HUES48 (cell line): ENCODE data around the gene BSG.
"Not testable (repeated sequence)": the region's sequence is repeated elsewhere in the genome, so short reads cannot be mapped to it uniquely, and the experiment has no call there.

Experiments used
- H3K27ac ChIP-seq: one replicate; pipeline ENCODE4 v1.7.0; 2013; ENCODE audit warnings: low read depth, low read length, inconsistent platforms
- H3K27me3 ChIP-seq: 2 replicates; pipeline ENCODE4 v1.6.1; 2013; ENCODE audit warnings: mild to moderate bottlenecking, low read length; ENCODE audit not compliant: control insufficient read depth, insufficient read depth
- H3K36me3 ChIP-seq: 2 replicates; pipeline ENCODE4 v1.6.1; 2013; ENCODE audit warnings: low read length; ENCODE audit not compliant: control insufficient read depth, insufficient read depth
- H3K4me1 ChIP-seq: 2 replicates; pipeline ENCODE4 v1.6.1; 2013; ENCODE audit warnings: mild to moderate bottlenecking, low read length; ENCODE audit not compliant: control insufficient read depth, insufficient read depth
- H3K4me3 ChIP-seq: 2 replicates; pipeline ENCODE4 v1.5.1; 2013; ENCODE audit warnings: mild to moderate bottlenecking, low read depth, low read length
- H3K9ac ChIP-seq: 2 replicates; pipeline ENCODE4 v1.6.1; 2013; ENCODE audit warnings: mild to moderate bottlenecking, low read depth, low read length, moderate library complexity
- H3K9me3 ChIP-seq: 2 replicates; pipeline ENCODE4 v1.6.1; 2013; ENCODE audit warnings: low read length; ENCODE audit not compliant: control insufficient read depth, insufficient read depth

Gene BSG

GRCh38 chr19:620166-620862 is 47.9 kb downstream of the BSG start:
- Histone ChIP-seq H3K36me3 (peaks cover 63% of the 10 kb centered on the region), H3K4me3 (no peak overlapping the region), H3K27ac (no peak overlapping the region), H3K9ac (no peak overlapping the region), H3K9me3 (no peaks in the 10 kb centered on the region), H3K4me1 (no peaks in the 10 kb centered on the region), H3K27me3 (no peaks in the 10 kb centered on the region)

DNA sequence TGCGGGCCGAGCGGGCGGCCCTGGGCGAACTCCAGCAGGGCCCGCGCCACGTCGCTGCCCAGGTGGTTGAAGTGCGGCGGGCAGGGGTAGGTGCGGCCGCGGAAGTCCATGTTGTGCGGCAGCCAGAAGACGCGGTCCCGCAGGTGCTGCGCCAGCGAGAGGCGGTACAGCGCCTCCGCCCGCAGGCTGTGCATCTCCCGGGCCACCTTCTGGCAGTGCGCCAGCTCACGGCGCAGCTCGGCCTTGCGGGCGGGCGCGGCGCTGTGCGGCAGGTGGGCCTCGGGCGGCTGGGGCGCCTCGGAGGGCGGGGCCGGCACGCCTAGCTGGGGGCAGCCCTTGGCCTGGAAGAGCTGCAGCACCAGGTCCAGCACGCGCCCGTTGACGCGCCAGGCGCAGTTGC is 48.8 kb downstream of the BSG start:
- H3K36me3 ChIP-seq: peaks cover 69% of the 10 kb centered on the region

DNA sequence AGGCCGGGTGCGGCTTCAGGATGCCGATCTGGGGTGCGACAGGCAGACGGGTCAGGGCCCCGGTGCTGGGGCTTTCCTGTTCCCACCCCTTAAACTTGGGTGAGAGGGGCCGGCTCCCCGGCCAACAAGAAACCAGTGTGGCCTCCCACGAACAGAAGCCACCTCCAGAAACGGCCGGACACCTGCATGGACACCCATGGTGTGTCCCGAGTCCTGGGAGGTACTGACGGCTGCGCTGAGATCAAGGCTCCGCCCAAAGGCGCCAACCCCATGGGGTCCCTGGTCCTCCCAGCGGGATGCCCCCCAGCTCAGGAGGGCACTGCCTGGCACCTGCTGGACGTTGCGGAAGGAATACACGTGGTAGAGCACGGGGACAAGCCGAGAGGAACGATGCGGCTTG is 49.4 kb downstream of the BSG start:
- Histone ChIP-seq H3K9me3 (no peaks in the 10 kb centered on the region), H3K4me3 (no peak overlapping the region), H3K27ac (no peak overlapping the region), H3K36me3 (peaks cover 72% of the 10 kb centered on the region), H3K4me1 (no peaks in the 10 kb centered on the region), H3K27me3 (no peaks in the 10 kb centered on the region), H3K9ac (no peak overlapping the region)

More for the DNA sequence above, 48.8 kb downstream of the BSG start:
- H3K27ac ChIP-seq, H3K4me1 ChIP-seq, H3K9me3 ChIP-seq, H3K27me3 ChIP-seq, H3K9ac ChIP-seq, H3K4me3 ChIP-seq: not testable (repeated sequence)

DNA sequence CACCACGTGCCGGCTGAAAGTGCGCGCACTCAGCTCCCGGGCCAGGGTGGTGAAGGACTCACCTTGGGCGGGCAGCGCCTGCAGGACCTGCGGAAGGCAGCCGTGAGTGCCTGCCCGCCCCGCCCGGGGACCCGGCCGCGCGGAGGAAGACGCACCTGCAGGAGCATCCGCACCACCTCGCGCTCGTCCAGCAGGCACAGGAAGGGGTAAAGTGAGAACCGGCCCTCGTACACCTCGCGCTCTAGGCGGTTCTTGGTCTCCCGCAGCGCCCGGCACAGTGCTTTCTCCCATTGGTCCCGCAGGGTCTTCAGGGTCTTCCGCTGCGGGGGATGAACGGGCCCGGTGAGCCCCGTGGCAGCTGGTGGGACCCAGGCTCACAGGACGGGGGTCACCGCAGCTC is 50.3 kb downstream of the BSG start:
- Histone ChIP-seq H3K27me3 (no peaks in the 10 kb centered on the region), H3K9ac (no peak overlapping the region), H3K9me3 (no peaks in the 10 kb centered on the region), H3K27ac (no peak overlapping the region), H3K4me1 (no peaks in the 10 kb centered on the region), H3K36me3 (peaks cover 76% of the 10 kb centered on the region), H3K4me3 (no peak overlapping the region)

DNA sequence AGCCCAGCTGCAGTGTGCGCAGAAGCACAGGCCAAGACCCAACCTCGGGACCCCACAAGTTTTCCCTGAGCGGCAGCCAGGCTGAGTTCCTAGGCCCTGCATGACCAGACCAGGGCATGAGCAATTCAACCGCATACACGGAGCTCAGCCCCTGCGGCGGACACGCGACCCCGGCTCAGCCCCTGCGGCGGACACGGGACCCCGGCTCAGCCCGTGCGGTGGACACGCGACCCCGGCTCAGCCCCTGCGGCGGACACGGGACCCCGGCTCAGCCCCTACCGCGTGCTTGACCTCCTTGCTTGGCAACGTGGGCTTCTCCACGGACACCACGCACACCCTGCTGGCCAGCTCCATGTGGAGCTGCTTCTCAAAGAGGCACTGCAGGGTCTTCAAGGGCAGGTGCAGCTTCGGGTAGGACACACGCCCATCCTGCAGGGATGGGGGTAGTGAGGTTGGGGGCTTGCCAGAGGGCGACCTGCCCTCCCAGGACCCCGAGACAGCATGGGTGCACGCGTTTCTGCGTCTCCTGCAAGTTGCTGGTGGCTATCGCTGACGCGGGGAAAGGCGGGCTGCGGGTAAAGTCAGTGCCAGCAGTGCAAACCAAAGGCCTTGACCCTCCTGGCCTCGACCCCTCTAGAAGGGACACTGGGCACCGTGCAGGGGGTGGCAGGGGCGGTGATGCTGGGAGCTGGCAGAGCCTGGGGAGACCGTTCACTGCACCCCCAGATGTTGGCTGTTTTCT is 51.0 kb downstream of the BSG start:
- H3K27me3 ChIP-seq: no peaks in the 10 kb centered on the region
- H3K36me3 ChIP-seq: peaks cover 76% of the 10 kb centered on the region
- no peak overlapping the region for H3K4me3 ChIP-seq
- H3K9me3 ChIP-seq: no peaks in the 10 kb centered on the region
- H3K4me1 ChIP-seq: no peaks in the 10 kb centered on the region
- no peak overlapping the region for H3K27ac ChIP-seq
- no peak overlapping the region for H3K9ac ChIP-seq

- H3K36me3 ChIP-seq: peaks cover 77% of the 10 kb centered on the region
- no peak overlapping the region for H3K4me3 ChIP-seq
- no peaks in the 10 kb centered on the region for H3K9me3 ChIP-seq
- no peak overlapping the region for H3K9ac ChIP-seq
- H3K27me3 ChIP-seq: no peaks in the 10 kb centered on the region
- no peak overlapping the region for H3K27ac ChIP-seq
- H3K4me1 ChIP-seq: no peaks in the 10 kb centered on the region
Measured at GRCh38 chr19:623974-624373, 51.6 kb downstream of the BSG start.

DNA sequence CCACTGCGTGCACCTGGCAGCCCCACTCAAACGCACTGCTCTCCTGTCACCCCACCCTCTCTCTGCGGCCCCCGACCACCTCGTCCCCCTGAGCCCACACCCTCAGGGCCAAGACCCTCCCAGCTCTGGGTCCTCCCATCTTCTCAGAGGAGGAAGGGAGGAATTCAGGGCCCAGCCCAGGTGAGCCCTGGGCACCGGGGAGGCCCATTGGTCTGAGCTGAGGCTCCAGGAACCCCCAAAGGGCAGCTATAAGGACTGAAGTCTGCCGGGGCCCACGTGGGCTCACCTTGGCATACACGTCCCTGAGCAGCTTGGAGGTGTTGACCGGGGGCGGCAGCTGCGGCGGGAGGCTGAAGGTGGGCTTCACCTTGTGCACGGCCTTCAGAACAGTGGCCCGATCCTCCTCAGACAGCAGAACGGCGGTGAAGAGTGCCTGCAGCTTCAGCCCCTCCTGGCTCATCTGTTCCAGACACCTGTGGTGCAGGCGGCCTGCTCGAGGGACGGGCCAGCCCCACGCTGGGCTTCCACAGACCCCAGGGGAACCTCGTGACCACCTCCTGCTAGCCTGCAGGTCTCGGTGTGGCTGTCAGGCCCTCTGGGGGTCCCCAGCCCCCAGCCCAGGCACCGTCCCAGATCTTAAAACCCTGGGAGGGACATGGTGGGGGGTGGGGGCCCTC is 52.2 kb downstream of the BSG start:
- Histone ChIP-seq H3K4me3 (no peak overlapping the region), H3K4me1 (no peaks in the 10 kb centered on the region), H3K9ac (no peak overlapping the region), H3K27me3 (no peaks in the 10 kb centered on the region), H3K9me3 (no peaks in the 10 kb centered on the region), H3K27ac (no peak overlapping the region), H3K36me3 (peaks cover 76% of the 10 kb centered on the region)

GRCh38 chr19:625257-625656 is 52.9 kb downstream of the BSG start:
- H3K4me1 ChIP-seq: no peaks in the 10 kb centered on the region
- H3K9ac ChIP-seq: no peak overlapping the region
- H3K4me3 ChIP-seq: no peak overlapping the region
- peaks cover 74% of the 10 kb centered on the region for H3K36me3 ChIP-seq
- no peak overlapping the region for H3K27ac ChIP-seq
- H3K9me3 ChIP-seq: no peaks in the 10 kb centered on the region
- H3K27me3 ChIP-seq: no peaks in the 10 kb centered on the region

- not testable (repeated sequence) for H3K27ac ChIP-seq, H3K27me3 ChIP-seq, H3K9ac ChIP-seq, H3K4me3 ChIP-seq, H3K4me1 ChIP-seq, H3K9me3 ChIP-seq
- H3K36me3 ChIP-seq: peaks cover 75% of the 10 kb centered on the region
Measured at GRCh38 chr19:626566-626965, 54.2 kb downstream of the BSG start.

GRCh38 chr19:628168-628567 is 55.8 kb downstream of the BSG start:
- Histone ChIP-seq H3K9ac (no peak overlapping the region), H3K36me3 (peaks cover 61% of the 10 kb centered on the region), H3K9me3 (no peaks in the 10 kb centered on the region), H3K4me3 (no peak overlapping the region), H3K27me3 (no peaks in the 10 kb centered on the region), H3K4me1 (peaks cover 3% of the 10 kb centered on the region; the same call in 1 of the 2 replicates), H3K27ac (no peak overlapping the region)

GRCh38 chr19:629515-629914 is 57.1 kb downstream of the BSG start:
- H3K27ac ChIP-seq, H3K4me1 ChIP-seq, H3K27me3 ChIP-seq, H3K9me3 ChIP-seq, H3K9ac ChIP-seq, H3K4me3 ChIP-seq: not testable (repeated sequence)
- H3K36me3 ChIP-seq: peaks cover 47% of the 10 kb centered on the region
